Inferior parietal cortex (tissue), 1 donor: ENCODE data around the gene NUDT7.

Source experiments
- DNase-seq: peaks from one replicate; pipeline ENCODE4 v3.0.0-alpha.2; 2016; ENCODE audit errors: extremely low spot score

Gene NUDT7

DNA sequence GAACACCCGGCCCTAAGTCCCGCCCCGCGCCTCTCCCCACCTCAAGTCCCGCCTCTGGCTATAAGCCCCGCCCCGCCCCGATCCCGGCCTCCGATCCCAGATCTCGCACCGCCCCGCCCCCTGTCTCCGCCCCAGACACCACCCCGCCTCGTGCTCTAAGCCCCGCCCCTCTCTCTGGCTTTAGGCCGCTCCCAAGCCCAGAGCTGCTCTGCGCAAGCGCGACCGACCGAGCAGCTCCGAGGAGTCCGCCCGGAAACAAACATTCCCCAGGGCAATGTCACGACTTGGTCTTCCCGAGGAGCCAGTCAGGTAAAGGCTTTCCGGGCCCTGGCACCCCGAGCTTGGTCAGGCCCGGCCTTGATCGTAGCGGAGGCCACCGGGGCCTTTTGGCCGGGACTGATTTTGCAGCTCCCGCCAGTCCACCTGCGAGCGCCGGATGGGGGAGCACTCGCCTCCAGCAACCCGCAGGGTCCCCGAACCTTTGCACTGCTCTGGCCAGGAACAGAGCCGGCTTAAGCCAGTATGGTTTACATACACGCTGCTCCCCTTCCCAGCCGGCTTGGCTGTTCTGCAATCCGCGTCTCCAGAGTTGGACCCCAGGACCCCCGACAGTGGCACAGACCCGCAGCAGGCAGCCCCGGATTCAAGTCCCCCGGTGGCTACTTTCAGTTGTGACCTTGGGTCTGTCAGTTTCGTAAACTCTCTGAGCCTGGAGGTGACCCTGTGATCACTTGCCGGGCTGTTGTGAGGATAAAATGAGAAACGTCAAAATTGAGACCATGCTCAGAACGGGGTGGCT, at the start of gene NUDT7:
TSS of gene NUDT7 (plus strand) at position 206 of the 799 bp plus-strand sequence. CDS start at position 275, 69 bp downstream.
- peak; percentile 85 for DNase-seq

DNA sequence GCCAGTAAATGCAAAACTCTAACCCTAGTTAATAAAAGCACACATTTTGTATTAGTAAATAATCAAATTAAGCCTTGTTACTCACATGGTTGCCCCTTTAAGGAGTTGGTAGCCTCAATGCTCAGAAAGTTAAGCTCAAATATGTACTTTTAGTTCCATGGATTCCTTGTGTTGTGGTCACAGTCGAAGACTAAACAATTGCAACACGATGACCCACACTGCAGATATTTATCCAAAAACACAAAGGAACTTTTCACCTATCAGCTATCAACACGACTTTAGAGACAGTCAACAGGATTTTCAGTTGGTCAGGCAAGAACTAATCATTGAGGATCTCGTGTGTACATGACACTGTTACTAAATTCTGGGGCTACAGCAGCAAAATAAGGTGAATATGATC, 47.4 kb upstream of the NUDT7 start:
- no peak for DNase-seq

DNA sequence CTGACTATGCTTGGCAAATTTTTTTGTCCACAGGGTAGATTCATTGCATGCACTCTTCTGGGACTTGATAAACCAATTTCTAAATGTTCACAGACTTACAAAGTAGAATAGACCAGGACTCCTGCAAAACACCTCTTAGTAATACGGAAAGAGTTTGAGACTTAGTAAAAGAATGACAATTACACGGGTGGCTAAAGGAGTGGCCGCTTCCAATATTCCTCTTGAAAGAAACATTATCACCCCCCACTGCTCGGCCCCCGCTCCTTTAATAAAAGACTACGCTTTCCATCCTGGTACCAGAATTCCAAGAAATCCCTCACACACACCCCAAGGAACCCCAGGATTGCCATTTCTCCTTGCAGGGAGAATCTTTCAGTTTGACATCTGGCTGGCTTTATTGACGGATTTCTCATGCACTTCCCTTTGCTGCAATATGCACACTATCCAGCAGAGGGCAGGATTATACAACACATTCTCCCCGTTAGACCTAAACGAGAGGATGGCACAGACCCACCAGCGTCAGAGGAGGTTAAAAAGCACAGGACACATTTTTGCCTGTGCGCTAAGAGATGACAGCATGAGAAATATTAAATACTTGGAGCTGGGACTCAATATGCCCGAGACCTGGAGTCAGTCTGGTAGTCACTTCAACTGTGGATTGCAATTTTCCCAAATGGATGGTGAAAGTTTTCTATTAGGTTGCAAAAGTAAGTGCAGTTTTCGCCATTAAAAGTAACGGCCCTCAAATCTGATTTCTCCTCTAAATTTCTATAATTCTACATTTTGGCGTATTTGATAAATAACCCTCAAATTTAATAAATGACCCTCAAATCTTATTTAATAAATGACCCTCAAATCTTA, 46.6 kb upstream of the NUDT7 start:
- DNase-seq, result peak; percentile 93

DNA sequence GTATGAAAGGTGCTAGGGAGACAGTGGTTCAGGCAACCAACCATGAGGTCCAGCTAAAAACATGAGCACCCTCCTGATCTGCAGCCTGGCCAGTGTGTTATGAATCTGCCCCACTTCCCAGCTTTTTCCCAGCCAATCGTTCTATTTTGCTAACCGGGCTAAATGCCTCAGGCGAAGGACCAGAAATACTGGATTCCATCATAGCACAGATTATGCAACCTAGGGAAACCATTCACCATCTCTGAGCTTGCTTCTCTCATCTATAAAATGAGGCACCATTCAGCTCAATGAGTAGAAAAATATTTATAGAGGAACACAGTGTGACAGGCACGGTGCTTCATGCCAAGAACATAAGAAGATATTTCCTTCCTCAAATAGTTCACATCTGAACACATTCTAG, 45.2 kb upstream of the NUDT7 start:
- DNase-seq, result no peak

DNA sequence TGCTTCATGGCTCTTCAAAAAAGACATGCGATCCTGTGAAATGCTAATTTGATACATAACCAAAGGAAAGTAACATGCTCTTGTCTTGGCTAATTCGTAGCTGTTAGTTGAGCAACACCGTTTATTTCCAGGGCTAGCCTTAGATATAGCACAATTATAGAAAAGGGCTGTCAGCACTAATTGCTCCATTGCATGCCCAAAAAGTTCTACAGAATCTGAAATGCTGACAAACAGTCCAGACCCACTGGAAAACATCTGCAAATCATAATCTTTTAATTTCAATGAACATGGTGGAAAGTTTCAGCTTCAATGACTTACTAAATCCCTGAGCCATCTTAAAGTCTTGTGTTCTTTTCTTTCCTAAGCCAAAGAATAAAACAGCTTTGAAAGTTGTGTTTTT, 42.9 kb upstream of the NUDT7 start:
- DNase-seq, result no peak

DNA sequence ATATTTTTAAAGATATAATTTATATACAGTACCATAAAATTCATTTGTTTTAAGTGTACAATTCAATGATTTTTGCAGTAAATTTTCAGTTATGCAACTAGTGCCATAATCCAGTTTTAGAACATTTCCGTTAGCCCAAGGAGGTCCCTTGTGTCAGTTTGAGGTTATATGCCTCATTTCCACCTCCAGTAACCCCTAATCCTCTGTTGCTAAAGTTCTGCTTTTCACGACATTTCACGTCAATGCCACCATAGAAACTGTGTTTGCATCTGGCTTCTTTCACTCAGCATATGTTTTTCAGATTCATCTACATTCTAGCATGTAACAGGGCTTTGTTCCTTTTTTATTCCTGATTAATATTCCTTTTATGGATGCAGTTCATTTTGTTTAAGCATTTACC, 42.4 kb upstream of the NUDT7 start:
- no peak for DNase-seq

DNA sequence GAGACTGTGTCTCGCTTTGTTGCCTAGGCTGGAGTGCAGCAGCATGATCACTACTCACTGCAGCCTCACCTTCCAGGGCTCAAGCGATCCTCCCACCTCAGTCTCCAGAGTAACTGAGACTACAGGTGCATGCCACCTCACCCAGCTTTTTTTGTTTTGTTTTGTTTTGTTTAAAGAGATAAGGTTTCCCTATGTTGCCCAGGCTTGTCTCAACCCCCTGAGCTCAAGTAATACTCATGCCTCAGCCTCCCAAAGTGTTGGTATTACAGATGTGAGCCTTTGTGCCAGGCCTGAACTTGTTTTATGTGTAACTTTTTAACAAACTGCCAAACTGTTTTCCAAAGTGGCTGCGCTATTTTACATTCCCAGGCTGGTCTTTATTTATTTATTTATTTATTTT, 41.8 kb upstream of the NUDT7 start:
- DNase-seq, result no peak

DNA sequence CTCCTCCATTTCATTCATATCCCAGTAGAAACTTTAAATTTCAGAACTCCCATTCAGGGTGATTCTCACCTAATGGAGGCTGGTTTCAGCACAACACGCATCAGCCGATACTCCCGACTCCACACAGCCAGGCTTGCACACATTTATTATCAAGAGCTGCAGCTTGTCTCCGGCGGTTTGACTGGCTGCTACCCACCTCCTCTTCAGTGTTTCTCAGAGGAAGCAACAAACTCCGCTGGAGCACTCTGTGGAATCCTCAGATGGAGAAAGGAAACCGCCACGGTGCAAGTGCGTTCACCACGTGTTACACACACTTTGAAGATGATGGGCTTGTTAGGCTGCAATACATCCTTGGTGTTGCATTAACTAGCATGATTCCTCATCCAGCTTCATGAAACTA, 39.7 kb upstream of the NUDT7 start:
- no peak for DNase-seq

DNA sequence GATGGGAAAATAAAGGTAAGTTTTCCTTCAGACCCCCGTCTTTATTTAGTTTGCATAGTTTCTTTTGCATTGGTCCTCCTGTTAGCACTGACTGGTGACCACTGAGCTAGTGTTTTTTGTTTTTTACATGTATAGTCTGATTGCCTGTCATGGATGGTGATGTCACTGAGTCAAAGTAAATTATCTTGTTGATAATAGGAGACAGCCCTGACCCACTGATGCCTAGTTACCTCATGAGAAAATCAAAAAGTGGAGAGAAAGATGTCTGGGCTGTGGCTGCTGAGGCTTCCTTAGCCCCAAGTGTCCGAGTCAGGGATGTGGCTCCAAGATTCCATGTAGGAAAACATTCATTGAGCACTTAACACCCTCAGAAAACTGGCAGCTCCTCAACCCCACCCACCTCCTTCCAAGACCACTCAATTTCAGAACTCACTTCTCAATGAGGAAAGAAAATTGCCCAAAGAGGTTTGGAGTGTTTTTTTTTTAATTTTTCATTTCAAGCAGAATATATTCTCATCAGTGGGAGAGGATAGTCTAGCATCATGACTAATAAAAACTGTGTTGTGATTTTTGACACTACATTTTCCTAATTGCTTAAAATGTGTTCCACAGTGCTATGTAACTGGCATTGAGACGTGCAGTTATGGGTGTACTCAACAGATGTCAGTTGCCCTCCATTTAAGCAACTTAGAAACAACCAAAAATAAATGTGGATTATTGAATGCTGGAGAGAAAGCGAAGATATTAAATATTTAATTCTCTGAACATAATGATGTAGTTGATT, 38.7 kb upstream of the NUDT7 start:
- no peak for DNase-seq

DNA sequence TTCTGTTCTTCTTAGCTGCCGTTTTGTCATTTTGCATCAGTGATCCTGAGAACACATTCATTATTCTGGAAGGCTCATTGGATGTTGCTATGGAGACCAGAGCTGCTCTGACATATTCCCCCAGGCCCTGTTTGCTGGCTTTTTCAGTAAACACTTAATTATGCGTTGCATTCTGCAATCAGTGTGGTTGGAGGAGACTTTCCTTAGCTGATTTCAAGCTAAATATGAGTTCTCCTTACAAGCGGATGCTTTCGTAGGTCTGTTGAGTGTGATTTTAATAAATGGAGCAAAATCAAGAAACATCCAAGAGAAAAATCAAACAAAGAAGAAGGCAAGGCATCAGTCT, 38.2 kb upstream of the NUDT7 start:
- no peak for DNase-seq

DNA sequence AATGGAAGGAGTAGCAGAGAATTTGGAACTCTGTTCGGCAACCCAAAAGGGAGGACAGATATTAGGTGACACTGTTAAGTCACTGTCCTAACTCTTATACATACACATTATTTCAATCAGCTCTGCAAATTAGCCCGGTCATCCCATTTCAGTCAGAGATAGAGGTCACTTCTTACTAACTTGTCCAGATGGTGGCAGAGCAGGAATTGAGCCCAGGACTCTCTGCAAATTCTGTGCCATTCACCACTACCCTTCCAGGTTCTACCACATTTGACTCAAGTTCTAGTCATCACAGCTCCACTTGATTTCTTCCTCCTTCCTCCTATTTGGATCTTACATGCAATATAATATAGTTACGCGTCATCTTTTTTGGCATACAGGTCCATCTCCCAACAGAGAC, 35.9 kb upstream of the NUDT7 start:
- DNase-seq, result no peak

DNA sequence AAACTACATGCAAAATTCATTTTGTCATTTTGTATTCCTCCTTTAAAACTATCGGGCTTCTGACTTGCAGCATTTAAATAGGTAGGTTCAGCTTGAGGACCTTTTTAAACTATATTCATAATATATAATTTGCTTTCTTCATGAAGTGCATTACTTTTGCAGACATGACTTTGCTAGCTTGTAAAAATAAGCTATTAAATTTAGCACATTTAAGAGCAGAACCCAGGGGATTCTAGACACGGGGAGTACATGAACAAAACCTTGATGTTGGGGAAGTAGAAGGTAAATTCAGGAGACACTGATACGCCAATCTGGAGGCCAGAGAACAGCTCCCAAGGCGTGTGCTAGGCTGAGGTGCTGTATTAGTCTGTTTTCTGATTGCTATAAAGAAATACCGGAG, 32.3 kb upstream of the NUDT7 start:
- no peak for DNase-seq

DNA sequence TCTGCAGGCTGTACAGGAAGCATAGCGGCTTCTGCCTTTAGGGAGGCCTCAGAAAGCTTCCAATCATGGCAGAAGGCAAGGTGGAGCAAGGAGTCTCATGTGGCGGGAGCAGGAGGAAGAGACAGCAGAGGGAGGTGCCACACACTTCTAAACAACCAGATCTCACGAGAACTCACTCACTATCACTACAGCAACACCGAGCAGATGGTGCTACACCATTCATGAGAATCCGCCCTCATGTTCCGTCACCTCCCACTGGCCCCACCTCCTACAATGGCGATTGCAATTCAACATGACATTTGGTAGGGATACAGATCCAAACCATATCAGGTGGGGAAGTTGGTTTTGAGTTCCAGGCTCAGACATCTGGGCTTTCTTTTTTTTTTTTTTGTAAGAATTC, 31.9 kb upstream of the NUDT7 start:
- DNase-seq, result no peak

DNA sequence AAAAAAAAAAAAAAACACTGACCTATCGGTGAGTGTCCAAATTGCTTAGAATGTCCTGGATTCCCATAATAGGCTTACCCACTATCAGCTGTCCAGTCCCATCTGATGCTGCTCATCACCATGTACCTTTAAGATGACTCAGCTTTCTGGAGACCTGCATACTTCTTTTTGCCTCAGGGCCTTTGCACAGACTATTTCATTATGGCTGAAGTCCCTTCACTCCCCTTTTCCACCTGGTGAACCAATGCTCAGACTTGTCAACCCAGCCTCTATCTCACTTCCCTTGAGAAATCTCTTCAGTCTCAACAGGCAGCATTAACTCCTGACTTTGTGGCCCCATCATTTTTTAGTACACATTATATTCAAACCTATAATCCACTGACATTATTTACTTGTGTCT, 29.7 kb upstream of the NUDT7 start:
- DNase-seq, result no peak

DNA sequence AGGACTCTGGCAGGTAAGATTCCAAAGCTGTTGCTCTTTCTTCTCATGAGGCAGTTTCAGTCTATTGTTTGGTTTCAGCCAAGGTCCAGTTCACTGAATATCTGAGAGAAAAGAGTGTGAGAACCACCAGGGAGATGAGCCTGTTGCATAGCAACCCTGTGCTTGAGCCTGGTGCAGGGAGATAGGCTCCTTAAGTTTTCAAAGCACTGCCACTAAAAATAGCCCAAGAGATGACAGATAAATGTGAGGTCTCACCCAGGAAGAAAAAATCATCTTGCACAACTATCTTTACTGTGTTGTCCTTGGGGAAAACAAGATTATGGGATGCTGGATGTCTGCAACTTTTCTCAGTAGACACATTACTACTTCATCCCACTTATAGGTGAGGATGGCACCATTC, 26.2 kb upstream of the NUDT7 start:
- DNase-seq, result no peak

DNA sequence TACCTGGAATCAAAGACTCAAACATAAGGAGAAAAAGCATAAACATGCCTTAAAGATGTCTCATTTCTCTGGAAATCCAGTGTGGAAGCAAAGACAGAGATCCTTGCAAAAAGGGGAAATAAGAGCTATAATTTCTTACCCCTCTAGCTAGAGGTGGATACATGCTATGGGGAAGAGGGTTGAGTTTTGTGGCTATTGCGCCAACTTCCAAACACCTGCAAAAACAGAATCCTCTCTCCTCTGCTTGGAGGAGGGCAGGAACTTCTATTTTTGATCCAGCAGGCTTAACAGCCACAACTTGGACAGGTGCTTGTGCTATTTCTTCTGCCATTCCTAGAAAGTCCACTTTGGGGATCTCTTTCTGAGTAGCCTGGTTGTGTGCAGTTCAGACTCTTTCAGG, 21.5 kb upstream of the NUDT7 start:
- DNase-seq, result no peak

DNA sequence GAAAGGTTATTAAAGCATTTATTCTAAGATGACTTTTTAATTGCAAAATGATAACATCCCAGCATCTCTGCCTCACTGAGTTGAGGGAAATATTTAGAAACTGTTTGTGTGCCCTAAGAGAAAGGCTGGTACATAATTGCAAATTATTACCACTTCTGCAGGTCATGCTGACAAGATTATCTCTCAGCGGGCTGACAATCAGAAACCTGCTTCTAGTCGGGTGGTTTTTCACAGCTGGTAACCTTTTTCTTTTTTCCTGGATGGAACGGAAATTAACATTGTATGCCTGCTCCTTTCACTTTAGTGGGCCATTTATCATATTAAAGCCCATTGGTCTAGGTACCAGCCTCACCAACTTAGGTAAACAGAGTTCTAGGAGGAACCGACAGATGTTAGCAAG, 17.0 kb upstream of the NUDT7 start:
- DNase-seq, result no peak

DNA sequence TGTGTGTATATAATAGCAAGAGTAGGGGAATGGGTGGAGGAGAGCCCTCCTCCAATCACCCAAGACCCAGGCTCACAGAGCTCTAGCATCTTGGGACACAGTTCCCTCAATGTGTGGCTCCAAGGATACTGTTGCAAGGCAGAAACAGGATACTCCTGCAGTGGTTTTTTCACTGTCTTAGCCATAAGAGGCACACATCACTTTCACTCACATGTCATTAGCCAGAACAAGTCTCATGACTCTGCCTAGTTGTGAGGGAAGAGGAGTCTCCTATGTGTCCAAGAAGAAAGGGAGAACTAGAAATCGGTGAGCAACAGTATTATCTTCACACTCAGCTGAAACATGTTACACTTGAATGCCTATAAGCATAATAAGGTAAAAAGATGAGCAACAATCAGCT, 11.1 kb upstream of the NUDT7 start:
- no peak for DNase-seq

DNA sequence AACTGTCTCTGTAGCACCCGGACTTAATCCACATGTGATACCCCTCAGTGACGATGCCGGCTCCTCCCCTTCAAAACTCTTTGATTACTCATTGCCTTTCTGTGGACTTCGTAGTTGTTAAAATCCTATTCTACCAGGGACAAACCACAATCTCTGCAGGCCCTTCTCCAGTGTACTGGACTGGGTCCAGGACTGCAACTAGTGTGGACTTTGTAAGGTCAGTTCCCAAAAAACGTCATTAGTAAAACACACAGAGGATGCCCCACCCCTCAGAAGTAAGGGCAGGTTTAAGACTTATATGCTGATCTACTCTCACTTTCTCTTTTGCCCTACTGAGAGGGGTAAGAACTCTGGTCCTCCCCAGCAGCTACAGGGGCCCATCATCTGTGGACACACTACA, 10.5 kb upstream of the NUDT7 start:
- no peak for DNase-seq

DNA sequence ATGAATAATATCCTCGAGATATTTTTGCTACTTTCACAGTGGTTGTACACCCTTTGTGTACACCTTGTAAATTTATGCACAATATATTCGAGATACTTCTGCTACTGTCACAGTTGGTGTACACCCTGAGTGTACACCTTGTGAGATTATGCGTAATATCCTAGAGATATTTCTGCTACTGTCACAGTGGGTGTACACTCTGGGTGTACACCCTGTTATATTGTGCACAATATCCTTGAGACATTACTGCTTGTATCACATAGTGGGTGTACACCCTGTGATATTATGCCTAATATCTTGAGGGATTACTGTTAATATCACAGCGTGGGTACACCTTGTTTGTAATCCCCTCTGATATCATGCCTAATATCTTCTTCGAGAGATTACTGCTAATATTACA, 7.2 kb upstream of the NUDT7 start:
- DNase-seq, result no peak

DNA sequence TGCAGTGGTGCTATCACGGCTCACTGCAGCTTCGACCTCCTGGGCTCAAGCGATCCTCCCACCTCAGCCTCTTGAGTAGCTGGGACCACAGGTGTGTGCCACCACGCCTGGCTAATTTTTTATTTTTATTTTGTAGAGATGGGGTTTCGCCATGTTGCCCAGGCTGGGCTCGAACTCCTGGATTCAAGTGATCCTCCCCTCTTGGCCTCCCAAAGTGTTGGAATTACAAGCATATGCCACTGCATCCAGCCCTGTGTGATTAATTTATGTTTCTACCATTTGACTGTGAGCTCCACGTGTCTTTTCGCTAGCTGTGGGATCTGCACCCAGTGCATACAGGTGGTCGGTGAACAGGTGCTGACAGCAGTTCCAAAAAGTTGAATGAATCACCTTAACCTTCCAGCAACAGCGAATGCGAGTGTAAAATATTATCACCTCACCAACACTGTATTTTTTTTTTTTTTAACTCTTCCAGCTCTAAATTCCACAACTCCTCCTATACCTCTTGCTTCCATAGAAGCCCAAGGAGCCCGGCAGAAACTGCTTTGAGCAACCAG, 484 bp upstream of the NUDT7 start:
- no peak for DNase-seq

DNA sequence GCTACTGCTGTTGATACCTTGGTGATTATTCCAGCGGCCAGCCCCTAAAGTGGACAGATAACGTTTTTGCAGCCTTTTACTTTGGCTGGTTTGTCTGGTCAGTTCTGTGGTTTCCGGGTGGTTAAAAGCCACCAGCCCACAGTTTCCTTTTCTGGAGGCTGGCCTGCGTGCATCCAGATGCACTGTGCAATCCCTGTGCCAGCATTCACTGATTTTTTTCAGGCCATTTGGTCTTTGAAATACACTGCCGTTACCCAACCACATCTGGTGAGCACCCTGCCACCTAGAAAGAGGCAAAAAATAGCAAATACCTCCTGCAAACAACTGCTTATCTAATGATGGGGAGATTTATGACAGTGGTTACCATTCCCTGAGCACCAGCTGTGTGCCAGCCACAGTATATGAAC, 797 bp downstream of the NUDT7 start:
- peak; percentile 57 for DNase-seq
